Stimulated activated naive CD4-positive, alpha-beta T cell treated with Interleukin-2 at 50 U/mL for 16 hours (primary cell): Measurements from ENCODE around the gene SELENOF.

ENCODE experiments used
- DNase-seq: peaks from one replicate; lab custom pipeline; 2025; lab: John Stamatoyannopoulos, UW

Gene SELENOF

GRCh38 chr1:86913896-86914600 is at the start of gene SELENOF:
SELENOF (minus strand) TSS chr1:86914126; CDS start chr1:86914111, 15 bp downstream.
- DNase-seq = peak; percentile 99

GRCh38 chr1:86960548-86960947 is 46.6 kb upstream of the SELENOF start:
- DNase-seq = no peak

- no peak for DNase-seq
Observed at GRCh38 chr1:86957221-86957620, 43.3 kb upstream of the SELENOF start.

GRCh38 chr1:86956221-86956620 is 42.3 kb upstream of the SELENOF start:
- DNase-seq = no peak

GRCh38 chr1:86955678-86956077 is 41.8 kb upstream of the SELENOF start:
- no peak for DNase-seq

- no peak for DNase-seq
Observed at GRCh38 chr1:86953167-86953566, 39.2 kb upstream of the SELENOF start.

- DNase-seq = no peak
Observed at GRCh38 chr1:86951430-86951829, 37.5 kb upstream of the SELENOF start.

- DNase-seq = no peak
Observed at GRCh38 chr1:86950712-86951419, 36.9 kb upstream of the SELENOF start.

- DNase-seq = no peak
Observed at GRCh38 chr1:86948212-86948611, 34.3 kb upstream of the SELENOF start.

- no peak for DNase-seq
Observed at GRCh38 chr1:86942743-86943142, 28.8 kb upstream of the SELENOF start.

GRCh38 chr1:86942042-86942441 is 28.1 kb upstream of the SELENOF start:
- DNase-seq = no peak

GRCh38 chr1:86940599-86940998 is 26.7 kb upstream of the SELENOF start:
- no peak for DNase-seq

GRCh38 chr1:86939406-86939805 is 25.5 kb upstream of the SELENOF start:
- DNase-seq = no peak

- no peak for DNase-seq
Observed at GRCh38 chr1:86938855-86939254, 24.9 kb upstream of the SELENOF start.

- DNase-seq = no peak
Observed at GRCh38 chr1:86938450-86938849, 24.5 kb upstream of the SELENOF start.

GRCh38 chr1:86933562-86934377 is 19.8 kb upstream of the SELENOF start:
- no peak for DNase-seq

- no peak for DNase-seq
Observed at GRCh38 chr1:86933051-86933450, 19.1 kb upstream of the SELENOF start.

GRCh38 chr1:86928819-86929218 is 14.9 kb upstream of the SELENOF start:
- no peak for DNase-seq

- no peak for DNase-seq
Observed at GRCh38 chr1:86926883-86927282, 13.0 kb upstream of the SELENOF start.

GRCh38 chr1:86925742-86926141 is 11.8 kb upstream of the SELENOF start:
- DNase-seq = no peak

- DNase-seq = no peak
Observed at GRCh38 chr1:86924324-86924960, 10.5 kb upstream of the SELENOF start.

- no peak for DNase-seq
Observed at GRCh38 chr1:86922445-86922844, 8.5 kb upstream of the SELENOF start.
